SK-N-SH (cell line): Measurements from ENCODE around the gene PODN. TPM values are rescaled to one million over a fixed set of nuclear protein-coding genes. Genes with fewer than 3 reads are reported as not detected.

Experiments
- CTCF ChIA-PET: fragments of 300-600, 350-600 bp; formaldehyde crosslinking; extraction: SDS; loops from one replicate; lab custom pipeline; 2021; lab: Yijun Ruan, JAX
- POLR2A ChIA-PET: fragments of 350-600 bp; sonication (Branson Sonifier 250); formaldehyde crosslinking; extraction: SDS; loops from one replicate; lab custom pipeline; 2020; ENCODE audit warnings: antibody characterized with exemption, inconsistent platforms; lab: Yijun Ruan, JAX
- DNase-seq: peaks from one replicate; pipeline ENCODE4 v3.0.0; 2012
- H2AFZ ChIP-seq: fragments of 200-600 bp; sonication (generic); 2 replicates; pipeline ENCODE4 v1.8.1; 2016; ENCODE audit warnings: antibody characterized with exemption, mild to moderate bottlenecking, low read depth
- H3F3A ChIP-seq: fragments of 200-600 bp; sonication (generic); replicated peaks from 2 replicates; pipeline ENCODE3; 2016; ENCODE audit warnings: antibody characterized with exemption, mild to moderate bottlenecking; ENCODE audit not compliant: insufficient read depth
- H3K27ac ChIP-seq, 2 experiments: fragments of 200-500 bp in 1 of 2; fragments of 200-600 bp in 1 of 2; sonication (Bioruptor generic) in 1 of 2; sonication (generic), shearing (Covaris generic) in 1 of 2; 2 replicates each; pipeline versions ENCODE4 v1.5.1 to v1.6.1; 2014 to 2016; ENCODE audit warnings: low read depth in 2 of 2, inconsistent platforms in 1 of 2, low read length in 1 of 2, mild to moderate bottlenecking in 1 of 2, mixed read lengths in 1 of 2
- H3K27me3 ChIP-seq: fragments of 200-600 bp; sonication (generic), shearing (Covaris generic); 2 replicates; pipeline ENCODE4 v1.6.1; 2016; ENCODE audit warnings: mixed run types; ENCODE audit not compliant: insufficient read depth
- H3K36me3 ChIP-seq, 2 experiments: fragments of 200-500 bp in 1 of 2; fragments of 200-600 bp in 1 of 2; sonication (Bioruptor generic) in 1 of 2; sonication (generic) in 1 of 2; replicated peaks in 1 of 2; 2 replicates each; pipeline versions ENCODE3 to v1.5.1; 2014 to 2016; ENCODE audit warnings: low read length in 1 of 2, mild to moderate bottlenecking in 1 of 2; ENCODE audit not compliant: insufficient read depth in 2 of 2, control insufficient read depth in 1 of 2
- H3K4me1 ChIP-seq, 2 experiments: fragments of 200-500 bp in 1 of 2; fragments of 200-600 bp in 1 of 2; sonication (Bioruptor generic) in 1 of 2; sonication (generic), shearing (Covaris generic) in 1 of 2; 2 replicates each; pipeline versions ENCODE4 v1.5.1 to v1.6.1; 2014 to 2016; ENCODE audit warnings: low read depth in 1 of 2, low read length in 1 of 2, mixed run types in 1 of 2; ENCODE audit not compliant: insufficient read depth in 2 of 2, control insufficient read depth in 1 of 2
- H3K4me2 ChIP-seq: fragments of 200-600 bp; sonication (generic), shearing (Covaris generic); 2 replicates; pipeline ENCODE4 v1.6.1; 2017; ENCODE audit warnings: mixed run types
- H3K4me3 ChIP-seq, 2 experiments: fragments of 200-500 bp in 1 of 2; fragments of 200-600 bp in 1 of 2; sonication (Bioruptor generic) in 1 of 2; sonication (generic), shearing (Covaris generic) in 1 of 2; 2 replicates each; pipeline versions ENCODE4 v1.5.1 to v1.8.1; 2014 to 2016; ENCODE audit warnings: low read depth in 2 of 2, inconsistent platforms in 1 of 2, low read length in 1 of 2, mild to moderate bottlenecking in 1 of 2, mixed read lengths in 1 of 2, moderate library complexity in 1 of 2
- H3K79me2 ChIP-seq: fragments of 200-600 bp; sonication (generic); 2 replicates; pipeline ENCODE4 v1.8.1; 2017; ENCODE audit warnings: mild to moderate bottlenecking; ENCODE audit not compliant: insufficient read depth
- H3K9ac ChIP-seq: fragments of 200-600 bp; sonication (generic); 2 replicates; pipeline ENCODE4 v1.6.1; 2017; ENCODE audit warnings: mixed run types
- H3K9me2 ChIP-seq: fragments of 200-600 bp; sonication (generic); 2 replicates; pipeline ENCODE4 v1.6.1; 2017; ENCODE audit warnings: mixed run types
- H3K9me3 ChIP-seq: fragments of 200-600 bp; sonication (generic); 2 replicates; pipeline ENCODE4 v1.6.1; 2017; ENCODE audit warnings: mixed run types, mild to moderate bottlenecking, moderate library complexity
- H4K20me1 ChIP-seq: fragments of 200-600 bp; sonication (generic); 2 replicates; pipeline ENCODE4 v1.6.1; 2017; ENCODE audit warnings: mild to moderate bottlenecking, mixed run types; ENCODE audit not compliant: insufficient read depth
- CHD2 ChIP-seq: fragments of 150-350 bp; IDR thresholded peaks from 2 replicates; pipeline ENCODE4 v1.6.1; 2018; ENCODE audit warnings: low read length; ENCODE audit not compliant: partially characterized antibody
- ELF1 ChIP-seq: IDR thresholded peaks from 2 replicates; pipeline ENCODE4 v1.4.0; 2012
- EZH2phosphoT487 ChIP-seq: fragments of 200-600 bp; sonication (generic); IDR thresholded peaks from 2 replicates; pipeline ENCODE4 v1.6.1; 2017; ENCODE audit warnings: low read depth, mixed run types, mild to moderate bottlenecking, antibody characterized with exemption, moderate library complexity, borderline replicate concordance
- FOSL2 ChIP-seq: IDR thresholded peaks from 2 replicates; pipeline ENCODE4 v1.4.0; 2012; ENCODE audit warnings: low read depth, mild to moderate bottlenecking, moderate library complexity, borderline replicate concordance
- FOXJ3 ChIP-seq: sonication (generic); formaldehyde crosslinking; IDR thresholded peaks from 2 replicates; pipeline ENCODE4 v1.5.1; 2020; ENCODE audit warnings: mild to moderate bottlenecking, missing genetic modification reagents
- FOXM1 ChIP-seq: IDR thresholded peaks from 2 replicates; pipeline ENCODE4 v1.4.0; 2012; ENCODE audit warnings: low read depth, mild to moderate bottlenecking
- GABPA ChIP-seq: IDR thresholded peaks from 2 replicates; pipeline ENCODE4 v1.4.0; 2012; ENCODE audit warnings: low read depth, mild to moderate bottlenecking
- MEF2A ChIP-seq: IDR thresholded peaks from 2 replicates; pipeline ENCODE4 v1.4.0; 2012; ENCODE audit warnings: low read depth, borderline replicate concordance
- NFIC ChIP-seq: IDR thresholded peaks from 2 replicates; pipeline ENCODE4 v1.4.0; 2012; ENCODE audit warnings: borderline replicate concordance
- RCOR1 ChIP-seq: fragments of 150-350 bp; IDR thresholded peaks from 2 replicates; pipeline ENCODE4 v1.6.1; 2017; ENCODE audit warnings: antibody characterized with exemption, low read length
- RXRA ChIP-seq: IDR thresholded peaks from 2 replicates; pipeline ENCODE4 v1.4.0; 2012; ENCODE audit warnings: low read depth, mild to moderate bottlenecking, borderline replicate concordance
- TAF1 ChIP-seq: IDR thresholded peaks from 2 replicates; pipeline ENCODE4 v1.6.1; 2012; ENCODE audit warnings: low read depth, mild to moderate bottlenecking, low read length, moderate library complexity, borderline replicate concordance
- TCF12 ChIP-seq: IDR thresholded peaks from 2 replicates; pipeline ENCODE4 v1.4.0; 2012
- YY1 ChIP-seq: IDR thresholded peaks from 2 replicates; pipeline ENCODE4 v1.4.0; 2012; ENCODE audit warnings: low read depth, mild to moderate bottlenecking
- WGBS: methylation state at CpG from one replicate; pipeline ENCODE4 v1.1.6; 2017; ENCODE audit warnings: low lambda C conversion rate; 5-methylcytosine and 5-hydroxymethylcytosine counted together
- polyA plus RNA-seq, 3 experiments: library from polyadenylated mRNA; depleted of rRNA; stranded (reverse); fragments of >200 nt; gene quantifications; 2 replicates each; pipeline ENCODE4 v1.2.3, GENCODE V29; 2012
- TF ChIP-seq, protein P1 (sequence below): IDR thresholded peaks from 2 replicates; pipeline ENCODE4; 2012
- TF ChIP-seq, protein P2 (sequence below): fragments of 150-350 bp; IDR thresholded peaks from 2 replicates; pipeline ENCODE4 v1.6.1; 2017; ENCODE audit warnings: antibody characterized with exemption, low read length, low read depth, borderline replicate concordance
- TF ChIP-seq, protein P3 (sequence below): IDR thresholded peaks from 2 replicates; pipeline ENCODE4 v1.4.0; 2012; ENCODE audit warnings: low read depth, borderline replicate concordance
- TF ChIP-seq, protein P4 (sequence below): IDR thresholded peaks from 2 replicates; pipeline ENCODE4 v1.4.0; 2012; ENCODE audit warnings: low read depth, borderline replicate concordance
- TF ChIP-seq, protein P5 (sequence below): IDR thresholded peaks from 2 replicates; pipeline ENCODE4 v1.6.1; 2012; ENCODE audit warnings: mild to moderate bottlenecking, low read depth, low read length, moderate library complexity

The PODN gene
- polyA plus RNA-seq, 1 of the 3 experiments (the other 2 are of a cell fraction): 2.0 TPM

DNA sequence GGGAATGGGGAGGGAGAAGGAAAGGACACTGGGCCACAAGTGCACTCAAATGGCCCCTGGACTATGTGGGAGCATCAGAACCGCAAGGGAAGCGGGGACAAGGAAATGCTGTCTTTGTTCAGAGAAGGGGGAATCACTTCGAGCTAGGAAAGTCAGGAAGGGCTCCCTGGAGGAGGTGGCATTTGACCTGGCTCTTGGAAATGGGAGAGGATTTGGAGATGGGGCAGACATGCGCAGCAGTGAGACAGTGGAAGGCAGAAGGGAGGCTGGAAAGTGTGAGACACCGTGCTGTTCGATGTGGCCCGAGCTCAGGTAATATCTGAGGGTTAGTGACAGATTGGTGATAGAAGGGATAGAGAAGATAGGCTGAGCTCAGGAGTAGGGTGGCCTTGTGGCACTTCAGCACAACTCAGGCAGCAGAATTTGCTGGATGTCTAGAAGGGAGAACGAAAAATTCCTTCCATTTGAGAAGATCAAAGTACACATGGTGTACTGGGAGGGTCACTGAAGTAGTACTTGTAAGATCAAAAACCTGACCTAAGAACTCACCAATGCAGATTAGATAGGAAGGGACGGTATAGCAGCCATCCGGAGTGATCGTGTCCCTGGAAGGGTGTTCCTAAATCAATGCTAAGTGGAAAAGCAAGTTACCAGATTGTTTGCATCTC lies 55.1 kb downstream of the PODN start:
- Histone ChIP-seq H3F3A (no peaks in the 10 kb centered on the region), H3K27me3 (no peaks in the 10 kb centered on the region), H3K9ac (no peak overlapping the region), H3K79me2 (no peaks in the 10 kb centered on the region), H2AFZ (no peak overlapping the region), H4K20me1 (no peaks in the 10 kb centered on the region), H3K36me3 (no peaks in the 10 kb centered on the region), H3K4me2 (no peak overlapping the region), H3K9me3 (no peaks in the 10 kb centered on the region), H3K4me3 (no peak overlapping the region), H3K9me2 (no peaks in the 10 kb centered on the region), H3K27ac (no peak overlapping the region), H3K4me1 (peaks cover 11 to 47% of the 10 kb centered on the region in 2 experiments; a peak in 3 of 4 replicates)
- 85% methylated on average over 11 of the region's 11 CpGs for WGBS
- TF ChIP-seq YY1 (no peak), FOXJ3 (CRISPR knock-in tag) (no peak)
- POLR2A ChIA-PET: no interaction called here
- no peak for DNase-seq
- CTCF ChIA-PET: no interaction called here

DNA sequence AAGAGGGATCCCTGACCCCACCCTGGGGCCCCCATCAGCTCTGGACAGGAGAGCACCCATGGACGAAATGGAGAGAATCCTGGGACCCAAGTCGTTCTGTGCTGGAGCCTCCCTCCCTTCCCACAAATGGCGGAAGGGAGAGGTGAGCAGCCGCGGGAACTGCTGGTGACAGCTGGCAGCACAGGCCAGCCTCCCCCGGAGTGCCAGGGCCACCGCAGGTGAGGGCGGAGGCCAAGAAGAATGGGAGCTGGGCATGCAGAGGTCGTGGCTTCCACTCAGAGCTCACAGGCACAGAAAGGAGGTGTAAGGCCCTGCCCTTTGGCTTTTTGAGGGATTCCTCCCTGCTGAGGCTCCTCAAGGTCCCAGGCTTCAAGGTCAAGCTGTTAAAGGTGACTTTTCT lies 55.8 kb downstream of the PODN start:
- H3K4me1 ChIP-seq: peaks cover 17 to 53% of the 10 kb centered on the region in 2 experiments; a peak in 3 of 4 replicates
- 84% methylated on average over 9 of the region's 9 CpGs for WGBS
- TF ChIP-seq TCF12: no peak
- no peak for TF ChIP-seq CHD2
- no peak for TF ChIP-seq RXRA
- TF ChIP-seq, protein P1, sequence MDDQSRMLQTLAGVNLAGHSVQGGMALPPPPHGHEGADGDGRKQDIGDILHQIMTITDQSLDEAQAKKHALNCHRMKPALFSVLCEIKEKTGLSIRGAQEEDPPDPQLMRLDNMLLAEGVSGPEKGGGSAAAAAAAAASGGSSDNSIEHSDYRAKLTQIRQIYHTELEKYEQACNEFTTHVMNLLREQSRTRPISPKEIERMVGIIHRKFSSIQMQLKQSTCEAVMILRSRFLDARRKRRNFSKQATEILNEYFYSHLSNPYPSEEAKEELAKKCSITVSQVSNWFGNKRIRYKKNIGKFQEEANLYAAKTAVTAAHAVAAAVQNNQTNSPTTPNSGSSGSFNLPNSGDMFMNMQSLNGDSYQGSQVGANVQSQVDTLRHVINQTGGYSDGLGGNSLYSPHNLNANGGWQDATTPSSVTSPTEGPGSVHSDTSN: no peak
- TF ChIP-seq, protein P2, sequence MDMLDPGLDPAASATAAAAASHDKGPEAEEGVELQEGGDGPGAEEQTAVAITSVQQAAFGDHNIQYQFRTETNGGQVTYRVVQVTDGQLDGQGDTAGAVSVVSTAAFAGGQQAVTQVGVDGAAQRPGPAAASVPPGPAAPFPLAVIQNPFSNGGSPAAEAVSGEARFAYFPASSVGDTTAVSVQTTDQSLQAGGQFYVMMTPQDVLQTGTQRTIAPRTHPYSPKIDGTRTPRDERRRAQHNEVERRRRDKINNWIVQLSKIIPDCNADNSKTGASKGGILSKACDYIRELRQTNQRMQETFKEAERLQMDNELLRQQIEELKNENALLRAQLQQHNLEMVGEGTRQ: no peak
- TF ChIP-seq ELF1: no peak
- TF ChIP-seq FOXJ3 (CRISPR knock-in tag): no peak
- TF ChIP-seq GABPA: no peak
- no peak for TF ChIP-seq TAF1
- TF ChIP-seq EZH2phosphoT487: no peak
- no peak for TF ChIP-seq RCOR1
- no peak for TF ChIP-seq FOXM1
- TF ChIP-seq NFIC: no peak
- TF ChIP-seq, protein P3, sequence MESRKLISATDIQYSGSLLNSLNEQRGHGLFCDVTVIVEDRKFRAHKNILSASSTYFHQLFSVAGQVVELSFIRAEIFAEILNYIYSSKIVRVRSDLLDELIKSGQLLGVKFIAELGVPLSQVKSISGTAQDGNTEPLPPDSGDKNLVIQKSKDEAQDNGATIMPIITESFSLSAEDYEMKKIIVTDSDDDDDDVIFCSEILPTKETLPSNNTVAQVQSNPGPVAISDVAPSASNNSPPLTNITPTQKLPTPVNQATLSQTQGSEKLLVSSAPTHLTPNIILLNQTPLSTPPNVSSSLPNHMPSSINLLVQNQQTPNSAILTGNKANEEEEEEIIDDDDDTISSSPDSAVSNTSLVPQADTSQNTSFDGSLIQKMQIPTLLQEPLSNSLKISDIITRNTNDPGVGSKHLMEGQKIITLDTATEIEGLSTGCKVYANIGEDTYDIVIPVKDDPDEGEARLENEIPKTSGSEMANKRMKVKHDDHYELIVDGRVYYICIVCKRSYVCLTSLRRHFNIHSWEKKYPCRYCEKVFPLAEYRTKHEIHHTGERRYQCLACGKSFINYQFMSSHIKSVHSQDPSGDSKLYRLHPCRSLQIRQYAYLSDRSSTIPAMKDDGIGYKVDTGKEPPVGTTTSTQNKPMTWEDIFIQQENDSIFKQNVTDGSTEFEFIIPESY: no peak
- TF ChIP-seq, protein P4, sequence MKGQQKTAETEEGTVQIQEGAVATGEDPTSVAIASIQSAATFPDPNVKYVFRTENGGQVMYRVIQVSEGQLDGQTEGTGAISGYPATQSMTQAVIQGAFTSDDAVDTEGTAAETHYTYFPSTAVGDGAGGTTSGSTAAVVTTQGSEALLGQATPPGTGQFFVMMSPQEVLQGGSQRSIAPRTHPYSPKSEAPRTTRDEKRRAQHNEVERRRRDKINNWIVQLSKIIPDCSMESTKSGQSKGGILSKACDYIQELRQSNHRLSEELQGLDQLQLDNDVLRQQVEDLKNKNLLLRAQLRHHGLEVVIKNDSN: no peak
- TF ChIP-seq FOSL2: no peak
- TF ChIP-seq MEF2A: no peak
- TF ChIP-seq, protein P5, sequence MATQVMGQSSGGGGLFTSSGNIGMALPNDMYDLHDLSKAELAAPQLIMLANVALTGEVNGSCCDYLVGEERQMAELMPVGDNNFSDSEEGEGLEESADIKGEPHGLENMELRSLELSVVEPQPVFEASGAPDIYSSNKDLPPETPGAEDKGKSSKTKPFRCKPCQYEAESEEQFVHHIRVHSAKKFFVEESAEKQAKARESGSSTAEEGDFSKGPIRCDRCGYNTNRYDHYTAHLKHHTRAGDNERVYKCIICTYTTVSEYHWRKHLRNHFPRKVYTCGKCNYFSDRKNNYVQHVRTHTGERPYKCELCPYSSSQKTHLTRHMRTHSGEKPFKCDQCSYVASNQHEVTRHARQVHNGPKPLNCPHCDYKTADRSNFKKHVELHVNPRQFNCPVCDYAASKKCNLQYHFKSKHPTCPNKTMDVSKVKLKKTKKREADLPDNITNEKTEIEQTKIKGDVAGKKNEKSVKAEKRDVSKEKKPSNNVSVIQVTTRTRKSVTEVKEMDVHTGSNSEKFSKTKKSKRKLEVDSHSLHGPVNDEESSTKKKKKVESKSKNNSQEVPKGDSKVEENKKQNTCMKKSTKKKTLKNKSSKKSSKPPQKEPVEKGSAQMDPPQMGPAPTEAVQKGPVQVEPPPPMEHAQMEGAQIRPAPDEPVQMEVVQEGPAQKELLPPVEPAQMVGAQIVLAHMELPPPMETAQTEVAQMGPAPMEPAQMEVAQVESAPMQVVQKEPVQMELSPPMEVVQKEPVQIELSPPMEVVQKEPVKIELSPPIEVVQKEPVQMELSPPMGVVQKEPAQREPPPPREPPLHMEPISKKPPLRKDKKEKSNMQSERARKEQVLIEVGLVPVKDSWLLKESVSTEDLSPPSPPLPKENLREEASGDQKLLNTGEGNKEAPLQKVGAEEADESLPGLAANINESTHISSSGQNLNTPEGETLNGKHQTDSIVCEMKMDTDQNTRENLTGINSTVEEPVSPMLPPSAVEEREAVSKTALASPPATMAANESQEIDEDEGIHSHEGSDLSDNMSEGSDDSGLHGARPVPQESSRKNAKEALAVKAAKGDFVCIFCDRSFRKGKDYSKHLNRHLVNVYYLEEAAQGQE: no peak

More for the DNA sequence above, 55.8 kb downstream of the PODN start:
- Histone ChIP-seq H3K4me2 (no peak overlapping the region), H3K9me2 (no peaks in the 10 kb centered on the region), H3K9ac (no peak overlapping the region), H3K4me3 (no peak overlapping the region), H4K20me1 (no peaks in the 10 kb centered on the region), H3K27ac (no peak overlapping the region), H3K9me3 (no peaks in the 10 kb centered on the region), H3K79me2 (no peaks in the 10 kb centered on the region), H3K36me3 (no peaks in the 10 kb centered on the region), H2AFZ (no peak overlapping the region), H3K27me3 (no peaks in the 10 kb centered on the region), H3F3A (no peaks in the 10 kb centered on the region)
- CTCF ChIA-PET: no interaction called here
- POLR2A ChIA-PET: no interaction called here
- no peak for DNase-seq
